H4 (cell line): ENCODE measurements around the gene AJAP1. TPM values are rescaled to one million over a fixed set of nuclear protein-coding genes. Genes with fewer than 3 reads are reported as not detected.

Experiments
- DNase-seq: peaks from one replicate; pipeline ENCODE4 v3.0.0-alpha.2; 2015; ENCODE audit warnings: low spot score
- total RNA-seq: library from RNA; depleted of rRNA; stranded (reverse); fragments of >200 nt; shearing (Covaris generic); gene quantifications from 2 replicates; pipeline ENCODE4 v1.2.3, GENCODE V29; 2014

Gene AJAP1
- total RNA-seq, 1 experiment from 2014 or later = 6.1 TPM

GRCh38 chr1:4820543-4820942, 166.1 kb downstream of the AJAP1 start:
- DNase-seq = no peak

- DNase-seq = no peak
Observed at GRCh38 chr1:4825800-4826450, 171.5 kb downstream of the AJAP1 start.

- DNase-seq = peak; percentile 23
Observed at GRCh38 chr1:4830707-4831106, 176.3 kb downstream of the AJAP1 start.

GRCh38 chr1:4836574-4836973, 182.2 kb downstream of the AJAP1 start:
- no peak for DNase-seq

GRCh38 chr1:4837031-4837600, 182.7 kb downstream of the AJAP1 start:
- no peak for DNase-seq

GRCh38 chr1:4837752-4838151, 183.3 kb downstream of the AJAP1 start:
- DNase-seq = no peak

GRCh38 chr1:4838231-4838630, 183.8 kb downstream of the AJAP1 start:
- no peak for DNase-seq
